Right lobe of liver (tissue), 4 donors: Measurements from ENCODE around the gene PTPRN2.

Source experiments
- CTCF ChIP-seq, 4 donors: fragments of 200-600 bp in 3 of 4; fragments of 450-650 bp in 1 of 4; IDR thresholded peaks; one replicate each; pipeline versions ENCODE4 v1.5.1 to v1.8.0; 2016 to 2022; ENCODE audit warnings: antibody characterized with exemption in 4 of 4, mild to moderate bottlenecking in 2 of 4
- POLR2A ChIP-seq: fragments of 450-650 bp; IDR thresholded peaks from one replicate; pipeline ENCODE4 v1.6.1; 2017; ENCODE audit warnings: antibody characterized with exemption, mild to moderate bottlenecking
- donor health status: DM: no; HTN: no; CAD: no.
- donor health status: DM: no; HTN: no; CAD: no.
- donor health status: DM: no; HTN: yes; CAD: no.

- TF ChIP-seq CTCF (IDR thresholded peaks at IDR 0.05) (no peak), POLR2A (no peak)
Observed at GRCh38 chr7:157767506-157768197, 820.0 kb downstream of the PTPRN2 start.
